H1 (cell line): ENCODE measurements around the gene PRMT1. TPM values are rescaled to one million over a fixed set of nuclear protein-coding genes. Genes with fewer than 3 reads are reported as not detected.

ENCODE experiments used
- CTCF ChIA-PET: fragments of 300-600 bp; sonication (Branson Sonifier 250); formaldehyde crosslinking; loops from one replicate; lab custom pipeline; 2021; ENCODE audit not compliant: partially characterized antibody; lab: Charles Lee
- POLR2A ChIA-PET: fragments of 300-600 bp; sonication (Branson Sonifier 250); formaldehyde crosslinking; loops from one replicate; lab custom pipeline; 2021; ENCODE audit warnings: inconsistent platforms; ENCODE audit not compliant: partially characterized antibody; lab: Charles Lee
- DNase-seq, 2 experiments: peaks; one replicate each; pipeline versions ENCODE4 v3.0.0 to v3.0.0-alpha.2; 2010 to 2022; ENCODE audit warnings: low spot score in 2 of 2, low read depth in 1 of 2, mixed read lengths in 1 of 2
- FAIRE-seq: peaks from 2 replicates; lab custom pipeline; 2011; peaks lifted over from hg19 to GRCh38; lab: Jason Lieb, UNC
- H2AFZ ChIP-seq: 2 replicates; pipeline ENCODE4 v1.8.1; 2012; ENCODE audit warnings: low read length, inconsistent platforms
- H2AK5ac ChIP-seq: 2 replicates; pipeline ENCODE4 v1.6.1; 2013; ENCODE audit warnings: low read depth, low read length
- H2BK120ac ChIP-seq: replicated peaks from 2 replicates; pipeline ENCODE3; 2013; ENCODE audit warnings: low read depth, low read length, inconsistent platforms
- H2BK12ac ChIP-seq: 2 replicates; pipeline ENCODE4 v1.6.1; 2013; ENCODE audit warnings: low read depth, low read length
- H2BK15ac ChIP-seq: 2 replicates; pipeline ENCODE4 v1.6.1; 2013; ENCODE audit warnings: low read length
- H2BK20ac ChIP-seq: 2 replicates; pipeline ENCODE4 v1.6.1; 2013; ENCODE audit warnings: low read length
- H2BK5ac ChIP-seq: 2 replicates; pipeline ENCODE4 v1.6.1; 2013; ENCODE audit warnings: low read depth, low read length
- H3K14ac ChIP-seq: 2 replicates; pipeline ENCODE4 v1.6.1; 2013; ENCODE audit warnings: inconsistent platforms; ENCODE audit not compliant: insufficient read length
- H3K18ac ChIP-seq: 2 replicates; pipeline ENCODE4 v1.6.1; 2013; ENCODE audit warnings: low read length; ENCODE audit errors: extremely low read depth
- H3K23ac ChIP-seq: 2 replicates; pipeline ENCODE4 v1.6.1; 2013; ENCODE audit warnings: inconsistent platforms; ENCODE audit not compliant: insufficient read length
- H3K23me2 ChIP-seq: 2 replicates; pipeline ENCODE4 v1.6.1; 2013; ENCODE audit warnings: low read depth, low read length
- H3K27ac ChIP-seq: 2 replicates; pipeline ENCODE4 v1.6.1; 2011; ENCODE audit warnings: low read depth, low read length, inconsistent platforms
- H3K27me3 ChIP-seq, 4 experiments: replicated peaks in 1 of 4; 1 replicate in 1 of 4; 2 replicates in 3 of 4; pipeline versions ENCODE4 v1.6.1 to v1.8.1; 2011 to 2013; ENCODE audit warnings: low read length in 3 of 4, mild to moderate bottlenecking in 3 of 4, inconsistent platforms in 2 of 4, mixed read lengths in 2 of 4, moderate library complexity in 1 of 4; ENCODE audit not compliant: control insufficient read depth in 3 of 4, insufficient read depth in 3 of 4; ENCODE audit errors: extremely low read depth in 1 of 4
- H3K36me3 ChIP-seq, 4 experiments: 2 replicates each; pipeline versions ENCODE4 v1.6.1 to v1.8.1; 2011 to 2013; ENCODE audit warnings: mild to moderate bottlenecking in 4 of 4, low read length in 3 of 4, moderate library complexity in 2 of 4, control low read depth in 1 of 4, inconsistent platforms in 1 of 4; ENCODE audit not compliant: insufficient read depth in 4 of 4, control insufficient read depth in 2 of 4
- H3K4ac ChIP-seq: replicated peaks from 2 replicates; pipeline ENCODE3; 2013; ENCODE audit warnings: low read length, low read depth, mixed read lengths, inconsistent platforms; ENCODE audit not compliant: insufficient read length
- H3K4me1 ChIP-seq, 4 experiments: replicated peaks in 1 of 4; 1 replicate in 1 of 4; 2 replicates in 3 of 4; pipeline versions ENCODE4 v1.6.1 to v1.8.1; 2011 to 2013; ENCODE audit warnings: low read length in 3 of 4, inconsistent platforms in 2 of 4, mixed read lengths in 1 of 4; ENCODE audit not compliant: insufficient read depth in 4 of 4, control insufficient read depth in 3 of 4
- H3K4me2 ChIP-seq, 2 experiments: 2 replicates each; pipeline versions ENCODE4 v1.6.1 to v1.8.1; 2011 to 2013; ENCODE audit warnings: low read depth in 2 of 2, low read length in 2 of 2, control low read depth in 1 of 2, inconsistent platforms in 1 of 2, mild to moderate bottlenecking in 1 of 2; ENCODE audit not compliant: insufficient read depth in 1 of 2
- H3K4me3 ChIP-seq, 4 experiments: fragments of 200-600, 300-600 bp in 1 of 4; sonication (generic), shearing (Covaris generic), sonication (Bioruptor Twin) in 1 of 4; 2 replicates each; pipeline versions ENCODE4 v1.5.1 to v1.8.1; 2011 to 2016; ENCODE audit warnings: low read length in 4 of 4, low read depth in 3 of 4, control low read depth in 2 of 4, inconsistent platforms in 2 of 4, mild to moderate bottlenecking in 2 of 4, mixed read lengths in 1 of 4, moderate library complexity in 1 of 4; ENCODE audit not compliant: insufficient read depth in 2 of 4; ENCODE audit errors: extremely low read depth in 1 of 4
- H3K56ac ChIP-seq: replicated peaks from 2 replicates; pipeline ENCODE3; 2013; ENCODE audit warnings: low read depth, mild to moderate bottlenecking, mixed read lengths, low read length, inconsistent platforms; ENCODE audit not compliant: insufficient read length
- H3K79me1 ChIP-seq: 2 replicates; pipeline ENCODE4 v1.6.1; 2013; ENCODE audit warnings: low read depth, low read length, control low read depth
- H3K79me2 ChIP-seq, 2 experiments: 2 replicates each; pipeline versions ENCODE4 v1.6.1 to v1.8.1; 2012 to 2013; ENCODE audit warnings: low read length in 2 of 2, mild to moderate bottlenecking in 2 of 2, inconsistent platforms in 1 of 2; ENCODE audit not compliant: insufficient read depth in 2 of 2, control insufficient read depth in 1 of 2
- H3K9ac ChIP-seq, 4 experiments: replicated peaks in 1 of 4; 1 replicate in 1 of 4; 2 replicates in 3 of 4; pipeline versions ENCODE4 v1.6.1 to v1.8.1; 2011 to 2013; ENCODE audit warnings: low read depth in 3 of 4, low read length in 3 of 4, control low read depth in 2 of 4, mild to moderate bottlenecking in 2 of 4, moderate library complexity in 2 of 4, inconsistent platforms in 1 of 4; ENCODE audit errors: extremely low read depth in 1 of 4
- H3K9me3 ChIP-seq, 2 experiments: 2 replicates each; pipeline versions ENCODE4 v1.6.1 to v1.8.1; 2012 to 2013; ENCODE audit warnings: mild to moderate bottlenecking in 2 of 2, moderate library complexity in 2 of 2, control low read depth in 1 of 2, inconsistent platforms in 1 of 2, low read depth in 1 of 2, low read length in 1 of 2, mixed read lengths in 1 of 2; ENCODE audit not compliant: insufficient read depth in 2 of 2
- H4K20me1 ChIP-seq, 2 experiments: replicated peaks in 1 of 2; 2 replicates each; pipeline versions ENCODE3 to v1.8.1; 2011 to 2013; ENCODE audit warnings: inconsistent platforms in 2 of 2, low read length in 2 of 2, mild to moderate bottlenecking in 1 of 2; ENCODE audit not compliant: insufficient read depth in 2 of 2, control insufficient read depth in 1 of 2
- H4K5ac ChIP-seq: 2 replicates; pipeline ENCODE4 v1.6.1; 2013; ENCODE audit warnings: low read length, low read depth, mixed read lengths, inconsistent platforms; ENCODE audit not compliant: insufficient read length
- H4K8ac ChIP-seq: 2 replicates; pipeline ENCODE4 v1.8.0; 2013; ENCODE audit warnings: mild to moderate bottlenecking, moderate library complexity, low read length, inconsistent platforms; ENCODE audit not compliant: insufficient read depth; ENCODE audit errors: extremely low read depth
- H4K91ac ChIP-seq: replicated peaks from 2 replicates; pipeline ENCODE3; 2013; ENCODE audit warnings: low read length, mixed read lengths, inconsistent platforms; ENCODE audit not compliant: insufficient read length
- ATF2 ChIP-seq: IDR thresholded peaks from 2 replicates; pipeline ENCODE4 v1.6.1; 2012; ENCODE audit warnings: low read length, inconsistent platforms
- JUN ChIP-seq: IDR thresholded peaks from 2 replicates; pipeline ENCODE4 v1.6.1; 2011; ENCODE audit warnings: low read depth, mild to moderate bottlenecking, improper control_type of control experiment, low read length
- RXRA ChIP-seq: IDR thresholded peaks from 2 replicates; pipeline ENCODE4 v1.6.1; 2011; ENCODE audit warnings: low read depth, mild to moderate bottlenecking, low read length, moderate library complexity; ENCODE audit not compliant: insufficient read depth
- SP1 ChIP-seq: IDR thresholded peaks from 2 replicates; pipeline ENCODE4 v1.6.1; 2011; ENCODE audit warnings: low read depth, low read length
- SP2 ChIP-seq: IDR thresholded peaks from 2 replicates; pipeline ENCODE4 v1.6.1; 2012; ENCODE audit warnings: mild to moderate bottlenecking, low read length, inconsistent platforms
- WGBS, 2 experiments: shearing (Covaris generic) in 1 of 2; methylation state at CpG; one replicate each; pipeline versions ENCODE4 v1.1.6 to v1.1.7; 2013 to 2015; ENCODE audit warnings: low lambda C conversion rate in 2 of 2, mixed read lengths in 2 of 2, inconsistent platforms in 1 of 2, low coverage in 1 of 2, missing lambda C conversion rate in 1 of 2; ENCODE audit not compliant: insufficient replicate concordance in 2 of 2, insufficient coverage in 1 of 2, insufficient read length in 1 of 2; ENCODE audit errors: extremely low coverage in 1 of 2, missing lambda C conversion rate in 1 of 2; 5-methylcytosine and 5-hydroxymethylcytosine counted together
- polyA plus RNA-seq, 7 experiments: library from polyadenylated mRNA; depleted of rRNA in 3 of 7; stranded (reverse) in 5 of 7; unstranded in 2 of 7; fragments of >200 nt in 5 of 7; fragments of 200-250 nt in 2 of 7; gene quantifications; 1 replicate in 5 of 7; 2 replicates in 1 of 7; 4 replicates in 1 of 7; pipeline versions ENCODE4 v1.2.1 to v1.2.3, GENCODE V29; 2011 to 2013; ENCODE audit warnings: missing spikeins in 2 of 7, mixed read lengths in 2 of 7
- total RNA-seq: library from RNA; stranded (reverse); fragmentation: NEBNext Ultra II Directional; extraction: Animal tissue kit (Norgen Biotek cat#: 25700); gene quantifications from 2 replicates; pipeline ENCODE4 v1.2.1, GENCODE V29; 2021
- TF ChIP-seq, protein P1 (sequence below): IDR thresholded peaks from 2 replicates; pipeline ENCODE4 v1.6.1; 2011; ENCODE audit warnings: low read length, improper control_type of control experiment

PRMT1 gene
- total and polyA plus RNA-seq, 2 of the 8 experiments (the other 6 are each of a cell fraction or from before 2014, with no cell fraction given): 561 to 1,215 TPM

GRCh38 chr19:49701271-49701786, 24.3 kb downstream of the PRMT1 start:
- POLR2A ChIA-PET: interaction anchor here (0.5 to 1.9 kb wide), 3 partner anchors 11 to 127 kb away, joined by 3 to 8 read pairs (median 4); partner anchors contain the start of gene CPT1C
- FAIRE-seq: no peak
- no peak overlapping the region for H3K27ac ChIP-seq
- H3K4ac ChIP-seq: no peak overlapping the region
- H2BK5ac ChIP-seq: no peak overlapping the region
- peaks cover 13 to 29% (median 23%) of the 10 kb centered on the region in 4 experiments for H3K36me3 ChIP-seq
- H2AFZ ChIP-seq: no peak overlapping the region
- no peak overlapping the region for H2BK20ac ChIP-seq
- 94% methylated on average over 35 of the region's 40 CpGs; no CpG with 5 or more reads in 1 of the 2 experiments for WGBS, 2 experiments
- H3K4me2 ChIP-seq: no peak overlapping the region
- H3K9ac ChIP-seq: no peak overlapping the region
- no peak overlapping the region for H2BK120ac ChIP-seq
- H3K27me3 ChIP-seq: no peaks in the 10 kb centered on the region
- H3K18ac ChIP-seq: no peak overlapping the region
- no peak overlapping the region for H4K5ac ChIP-seq
- H3K9me3 ChIP-seq: no peaks in the 10 kb centered on the region
- H3K23me2 ChIP-seq: no peaks in the 10 kb centered on the region
- H3K4me1 ChIP-seq: no peaks in the 10 kb centered on the region
- no peaks in the 10 kb centered on the region; a peak in 1 of 4 replicates for H3K79me2 ChIP-seq
- TF ChIP-seq RXRA (no peak), SP1 (no peak), SP2 (no peak), JUN (no peak), ATF2 (no peak)
- TF ChIP-seq, protein P1, sequence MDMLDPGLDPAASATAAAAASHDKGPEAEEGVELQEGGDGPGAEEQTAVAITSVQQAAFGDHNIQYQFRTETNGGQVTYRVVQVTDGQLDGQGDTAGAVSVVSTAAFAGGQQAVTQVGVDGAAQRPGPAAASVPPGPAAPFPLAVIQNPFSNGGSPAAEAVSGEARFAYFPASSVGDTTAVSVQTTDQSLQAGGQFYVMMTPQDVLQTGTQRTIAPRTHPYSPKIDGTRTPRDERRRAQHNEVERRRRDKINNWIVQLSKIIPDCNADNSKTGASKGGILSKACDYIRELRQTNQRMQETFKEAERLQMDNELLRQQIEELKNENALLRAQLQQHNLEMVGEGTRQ: no peak
- no peak for DNase-seq
- H3K4me3 ChIP-seq: no peak overlapping the region
- no peak overlapping the region for H2BK15ac ChIP-seq
- no peak overlapping the region for H4K8ac ChIP-seq
- no peak overlapping the region for H2BK12ac ChIP-seq
- CTCF ChIA-PET: no interaction called here
- H4K20me1 ChIP-seq: peaks cover 0 to 1% of the 10 kb centered on the region in 2 experiments
- no peak overlapping the region for H3K56ac ChIP-seq
- no peaks in the 10 kb centered on the region for H3K79me1 ChIP-seq
- H2AK5ac ChIP-seq: no peak overlapping the region
- no peak overlapping the region for H3K23ac ChIP-seq
- no peak overlapping the region for H3K14ac ChIP-seq
- no peak overlapping the region for H4K91ac ChIP-seq
